ENCODE data around the gene WASL. TPM values are rescaled to one million over a fixed set of nuclear protein-coding genes. Genes with fewer than 3 reads are reported as not detected.
"Not testable (repeated sequence)": the region's sequence is repeated elsewhere in the genome, so short reads cannot be mapped to it uniquely, and the experiment has no call there.

WASL gene
- total RNA-seq, 2 experiments from 2014 or later, result 7.5 to 7.6 TPM

- Mint-ChIP-seq H3K4me3 (no peak overlapping the region), H3K36me3 (ENCODE audit: low read depth) (no peaks in the 10 kb centered on the region), H3K27me3 (ENCODE audit: low read depth) (peaks cover 2% of the 10 kb centered on the region), H3K4me1 (ENCODE audit: low read depth) (no peaks in the 10 kb centered on the region), H3K27ac (no peak overlapping the region), H3K9me3 (ENCODE audit: insufficient read depth) (no peaks in the 10 kb centered on the region)
- ATAC-seq, result no peak
- CTCF ChIA-PET, result interaction anchor here (1.2 kb wide), 1 partner anchor 13 kb away, joined by 5 read pairs; no protein-coding TSS in a partner anchor
- POLR2A ChIA-PET, result no interaction called here
- no peak for DNase-seq
Observed at GRCh38 chr7:123784263-123784662, 35.5 kb upstream of the WASL start.

GRCh38 chr7:123783820-123784219 lies 35.0 kb upstream of the WASL start:
- no peak overlapping the region for H3K4me3 Mint-ChIP-seq
- H3K9me3 Mint-ChIP-seq (ENCODE audit: insufficient read depth), result no peaks in the 10 kb centered on the region
- no peak overlapping the region for H3K27ac Mint-ChIP-seq
- H3K4me1 Mint-ChIP-seq (ENCODE audit: low read depth), result no peaks in the 10 kb centered on the region
- ATAC-seq, result no peak
- CTCF ChIA-PET, result no interaction called here
- H3K27me3 Mint-ChIP-seq (ENCODE audit: low read depth), result peaks cover 2% of the 10 kb centered on the region
- no peaks in the 10 kb centered on the region for H3K36me3 Mint-ChIP-seq (ENCODE audit: low read depth)
- no peak for DNase-seq
- POLR2A ChIA-PET, result no interaction called here

GRCh38 chr7:123782071-123782798 lies 33.4 kb upstream of the WASL start:
- Mint-ChIP-seq H3K27me3 (ENCODE audit: low read depth) (peaks cover 2% of the 10 kb centered on the region), H3K27ac (no peak overlapping the region), H3K4me1 (ENCODE audit: low read depth) (no peaks in the 10 kb centered on the region), H3K4me3 (no peak overlapping the region), H3K36me3 (ENCODE audit: low read depth) (no peaks in the 10 kb centered on the region), H3K9me3 (ENCODE audit: insufficient read depth) (no peaks in the 10 kb centered on the region)
- ATAC-seq, result no peak
- no peak for DNase-seq
- POLR2A ChIA-PET, result no interaction called here
- CTCF ChIA-PET, result interaction anchor here (0.9 kb wide), 1 partner anchor 233 kb away, joined by 3 read pairs; no protein-coding TSS in a partner anchor

DNA sequence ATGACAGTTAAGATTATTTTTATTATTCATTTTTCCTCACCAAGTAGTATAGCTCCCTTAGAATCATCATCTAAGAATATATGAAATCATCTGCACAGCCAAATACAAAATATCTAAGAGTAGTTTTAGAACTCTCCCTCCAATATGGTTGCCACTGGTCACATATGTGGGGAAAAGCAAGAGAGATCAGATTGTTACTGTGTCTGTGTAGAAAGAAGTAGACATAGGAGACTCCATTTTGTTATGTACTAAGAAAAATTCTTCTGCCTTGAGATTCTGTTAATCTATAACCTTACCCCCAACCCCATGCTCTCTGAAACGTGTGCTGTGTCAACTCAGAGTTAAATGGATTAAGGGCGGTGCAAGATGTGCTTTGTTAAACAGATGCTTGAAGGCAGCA lies 31.7 kb upstream of the WASL start:
- H3K27ac Mint-ChIP-seq; H3K9me3 Mint-ChIP-seq (ENCODE audit: insufficient read depth); H3K36me3 Mint-ChIP-seq (ENCODE audit: low read depth); H3K27me3 Mint-ChIP-seq (ENCODE audit: low read depth); ATAC-seq; CTCF ChIA-PET; H3K4me1 Mint-ChIP-seq (ENCODE audit: low read depth); DNase-seq; H3K4me3 Mint-ChIP-seq; POLR2A ChIA-PET: not testable (repeated sequence)

GRCh38 chr7:123774496-123774895 lies 25.7 kb upstream of the WASL start:
- CTCF ChIA-PET, result no interaction called here
- peaks cover 6% of the 10 kb centered on the region for H3K27me3 Mint-ChIP-seq (ENCODE audit: low read depth)

DNA sequence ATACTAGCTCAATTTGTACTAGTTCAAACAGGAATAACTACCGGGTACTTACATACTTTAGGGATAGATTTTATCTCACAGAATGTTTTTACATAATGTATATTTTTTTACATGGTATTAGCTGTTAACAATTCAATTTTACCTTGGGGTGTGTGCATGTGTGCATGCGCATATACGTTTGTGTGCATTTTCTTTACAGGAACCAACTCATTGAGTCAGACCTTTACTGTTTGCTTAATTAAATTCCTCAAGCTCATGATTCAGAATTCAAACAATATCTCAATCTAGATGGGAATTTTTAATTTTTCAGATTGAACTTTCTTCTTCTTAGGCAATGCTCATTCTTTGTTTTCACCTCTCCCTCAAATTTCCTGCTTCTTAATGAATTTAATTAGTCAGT lies 24.7 kb upstream of the WASL start:
- H3K9me3 Mint-ChIP-seq (ENCODE audit: insufficient read depth), result no peaks in the 10 kb centered on the region
- H3K4me1 Mint-ChIP-seq (ENCODE audit: low read depth), result no peaks in the 10 kb centered on the region
- ATAC-seq (no peak), DNase-seq (no peak)
- H3K36me3 Mint-ChIP-seq (ENCODE audit: low read depth), result no peaks in the 10 kb centered on the region
- POLR2A ChIA-PET, result no interaction called here
- peaks cover 6% of the 10 kb centered on the region for H3K27me3 Mint-ChIP-seq (ENCODE audit: low read depth)
- CTCF ChIA-PET, result interaction anchor here (1.2 kb wide), 1 partner anchor 25 kb away, joined by 4 read pairs; no protein-coding TSS in a partner anchor
- no peak overlapping the region for H3K27ac Mint-ChIP-seq
- no peak overlapping the region for H3K4me3 Mint-ChIP-seq

More at GRCh38 chr7:123774496-123774895, 25.7 kb upstream of the WASL start:
- H3K4me3 Mint-ChIP-seq, result no peak overlapping the region
- POLR2A ChIA-PET, result no interaction called here
- no peak for ATAC-seq
- H3K27ac Mint-ChIP-seq, result no peak overlapping the region
- no peak for DNase-seq
- no peaks in the 10 kb centered on the region for H3K36me3 Mint-ChIP-seq (ENCODE audit: low read depth)
- no peaks in the 10 kb centered on the region for H3K4me1 Mint-ChIP-seq (ENCODE audit: low read depth)
- H3K9me3 Mint-ChIP-seq (ENCODE audit: insufficient read depth), result no peaks in the 10 kb centered on the region

GRCh38 chr7:123772652-123773051 lies 23.8 kb upstream of the WASL start:
- H3K27me3 Mint-ChIP-seq (ENCODE audit: low read depth), result peaks cover 6% of the 10 kb centered on the region
- no peak overlapping the region for H3K27ac Mint-ChIP-seq
- H3K9me3 Mint-ChIP-seq (ENCODE audit: insufficient read depth), result no peaks in the 10 kb centered on the region
- no peaks in the 10 kb centered on the region for H3K36me3 Mint-ChIP-seq (ENCODE audit: low read depth)
- H3K4me1 Mint-ChIP-seq (ENCODE audit: low read depth), result no peaks in the 10 kb centered on the region
- no peak overlapping the region for H3K4me3 Mint-ChIP-seq
- DNase-seq (no peak), ATAC-seq (no peak)
- ChIA-PET CTCF (interaction anchor here (1.2 kb wide), 1 partner anchor 26 kb away, joined by 4 read pairs; no protein-coding TSS in a partner anchor), POLR2A (interaction anchor here (0.6 kb wide), 1 partner anchor 86 kb away, joined by 3 read pairs; no protein-coding TSS in a partner anchor)

- ATAC-seq, result no peak
- CTCF ChIA-PET, result no interaction called here
Observed at GRCh38 chr7:123771846-123772245, 23.0 kb upstream of the WASL start.

DNA sequence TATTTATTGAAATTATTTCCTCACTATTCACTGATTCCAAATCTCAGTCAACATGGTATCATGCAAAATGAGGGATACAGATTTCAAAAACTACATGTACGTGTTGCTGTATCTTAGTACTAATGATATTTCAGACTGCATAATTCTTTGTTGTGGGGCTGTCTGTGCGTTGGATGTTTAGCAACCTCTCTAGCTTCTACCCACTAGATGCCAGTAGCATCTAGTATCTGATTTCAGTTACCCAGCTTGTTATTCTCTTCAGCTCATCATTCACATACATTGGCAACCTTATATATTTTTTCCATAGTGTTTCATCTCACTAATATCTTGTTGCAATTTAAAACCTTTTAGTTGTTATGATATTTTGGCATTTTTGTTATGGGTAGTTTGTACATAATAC lies 22.5 kb upstream of the WASL start:
- Mint-ChIP-seq H3K27me3 (ENCODE audit: low read depth) (peaks cover 9% of the 10 kb centered on the region), H3K27ac (no peak overlapping the region), H3K9me3 (ENCODE audit: insufficient read depth) (no peaks in the 10 kb centered on the region), H3K4me3 (no peak overlapping the region), H3K4me1 (ENCODE audit: low read depth) (no peaks in the 10 kb centered on the region), H3K36me3 (ENCODE audit: low read depth) (no peaks in the 10 kb centered on the region)
- ATAC-seq, result no peak
- ChIA-PET POLR2A (no interaction called here), CTCF (interaction anchor here (1.2 to 1.5 kb wide), 2 partner anchors 20 to 147 kb away, joined by 3 to 4 read pairs; no protein-coding TSS in a partner anchor)
- DNase-seq, result no peak

More at GRCh38 chr7:123771846-123772245, 23.0 kb upstream of the WASL start:
- Mint-ChIP-seq H3K4me1 (ENCODE audit: low read depth) (no peaks in the 10 kb centered on the region), H3K9me3 (ENCODE audit: insufficient read depth) (no peaks in the 10 kb centered on the region), H3K27me3 (ENCODE audit: low read depth) (peaks cover 9% of the 10 kb centered on the region), H3K36me3 (ENCODE audit: low read depth) (no peaks in the 10 kb centered on the region), H3K4me3 (no peak overlapping the region), H3K27ac (no peak overlapping the region)
- DNase-seq, result no peak
- POLR2A ChIA-PET, result no interaction called here

GRCh38 chr7:123770378-123770777 lies 21.6 kb upstream of the WASL start:
- peaks cover 16% of the 10 kb centered on the region for H3K27me3 Mint-ChIP-seq (ENCODE audit: low read depth)
- POLR2A ChIA-PET, result interaction anchor here (0.6 kb wide), 1 partner anchor 120 kb away, joined by 4 read pairs; no protein-coding TSS in a partner anchor
- ATAC-seq (no peak), DNase-seq (no peak)
- H3K27ac Mint-ChIP-seq, result no peak overlapping the region
- CTCF ChIA-PET, result interaction anchor here (1.2 to 1.5 kb wide), 3 partner anchors 10 to 146 kb away, joined by 3 to 4 read pairs (median 4); no protein-coding TSS in a partner anchor
- H3K4me3 Mint-ChIP-seq, result no peak overlapping the region
- no peaks in the 10 kb centered on the region for H3K36me3 Mint-ChIP-seq (ENCODE audit: low read depth)
- no peaks in the 10 kb centered on the region for H3K4me1 Mint-ChIP-seq (ENCODE audit: low read depth)
- no peaks in the 10 kb centered on the region for H3K9me3 Mint-ChIP-seq (ENCODE audit: insufficient read depth)

DNA sequence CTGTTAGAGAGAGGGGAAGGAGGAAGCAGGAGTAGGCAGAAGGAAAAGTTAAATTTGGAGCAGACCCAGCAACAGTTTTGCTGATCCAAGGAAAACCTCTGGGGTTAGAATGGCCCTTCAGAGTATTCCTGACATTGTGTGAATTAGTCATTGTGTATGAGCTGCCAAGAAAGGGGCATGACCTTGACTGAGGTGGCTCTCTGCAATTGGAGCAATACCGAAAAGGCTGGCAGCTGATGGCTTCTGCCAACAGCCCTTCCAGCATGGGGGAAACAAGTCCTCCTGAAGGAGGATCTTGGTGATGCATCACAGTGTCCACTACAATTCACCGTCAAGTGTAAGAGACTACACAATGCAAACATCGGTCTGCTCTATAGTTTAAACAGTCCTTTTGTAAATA lies 20.6 kb upstream of the WASL start:
- no peaks in the 10 kb centered on the region for H3K4me1 Mint-ChIP-seq (ENCODE audit: low read depth)
- H3K27ac Mint-ChIP-seq, result no peak overlapping the region
- H3K36me3 Mint-ChIP-seq (ENCODE audit: low read depth), result no peaks in the 10 kb centered on the region
- DNase-seq, result no peak
- ATAC-seq, result no peak
- CTCF ChIA-PET, result interaction anchor here (1.2 to 1.3 kb wide), 2 partner anchors 9 to 20 kb away, joined by 4 to 6 read pairs; partner anchors contain the start of gene WASL
- no peak overlapping the region for H3K4me3 Mint-ChIP-seq
- POLR2A ChIA-PET, result interaction anchor here (0.5 kb wide), 1 partner anchor 119 kb away, joined by 3 read pairs; no protein-coding TSS in a partner anchor
- H3K27me3 Mint-ChIP-seq (ENCODE audit: low read depth), result peaks cover 14% of the 10 kb centered on the region
- H3K9me3 Mint-ChIP-seq (ENCODE audit: insufficient read depth), result no peaks in the 10 kb centered on the region

DNA sequence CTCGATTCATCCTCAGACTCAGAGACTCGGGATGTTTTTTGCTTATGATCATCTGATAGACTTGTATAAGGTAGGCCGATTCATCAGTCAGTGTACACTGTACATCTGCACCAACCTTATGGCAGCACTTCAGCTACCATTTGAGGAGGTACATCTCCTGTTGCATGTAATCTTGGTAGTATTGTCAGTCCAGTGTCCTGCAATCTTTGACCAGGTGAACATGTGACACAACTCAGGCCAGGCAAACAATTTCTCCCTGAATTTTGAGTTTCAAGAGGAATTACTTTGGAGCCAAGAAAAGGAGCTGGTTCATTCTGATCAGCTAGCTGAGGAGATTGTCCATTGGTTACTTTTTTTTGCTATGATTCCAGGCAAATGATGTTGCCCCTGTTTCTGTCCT lies 19.7 kb upstream of the WASL start:
- ChIA-PET CTCF (interaction anchor here (1.2 kb wide), 1 partner anchor 19 kb away, joined by 6 read pairs; the partner anchor contains the start of gene WASL), POLR2A (no interaction called here)
- peaks cover 2% of the 10 kb centered on the region for H3K36me3 Mint-ChIP-seq (ENCODE audit: low read depth)
- H3K9me3 Mint-ChIP-seq (ENCODE audit: insufficient read depth), result peaks cover 5% of the 10 kb centered on the region
- H3K27me3 Mint-ChIP-seq (ENCODE audit: low read depth), result peaks cover 12% of the 10 kb centered on the region
- no peak for DNase-seq
- no peak overlapping the region for H3K27ac Mint-ChIP-seq
- no peaks in the 10 kb centered on the region for H3K4me1 Mint-ChIP-seq (ENCODE audit: low read depth)
- H3K4me3 Mint-ChIP-seq, result no peak overlapping the region
- ATAC-seq, result no peak

Data from activated CD8-positive, alpha-beta T cell treated with anti-CD3 and anti-CD28 coated beads, Interleukin-2, amount 10 ng/mL, durations not matched to agents 7 days and 5 days (primary cell).